Measurements from ENCODE around the gene TFAP2C. TPM values are rescaled to one million over a fixed set of nuclear protein-coding genes. Genes with fewer than 3 reads are reported as not detected.

Gene TFAP2C
- total RNA-seq, 6 experiments from 2014 or later, result 1.6 to 4.5 (median 1.9) TPM

- H3K27me3 Mint-ChIP-seq (ENCODE audit: insufficient read depth), result peaks cover 14% of the 10 kb centered on the region
- no peak for TF ChIP-seq CTCF (IDR thresholded peaks at IDR 0.05)
- H3K4me1 Mint-ChIP-seq (ENCODE audit: low read depth), result no peaks in the 10 kb centered on the region
- no peak for DNase-seq
- no peaks in the 10 kb centered on the region for H3K36me3 Mint-ChIP-seq (ENCODE audit: low read depth)
- no peaks in the 10 kb centered on the region for H3K9me3 Mint-ChIP-seq
- H3K27ac Mint-ChIP-seq, result no peak overlapping the region
- H3K4me3 Mint-ChIP-seq, result no peak overlapping the region
These were observed 44.3 kb downstream of the TFAP2C start for GRCh38 chr20:56673450-56673849.

GRCh38 chr20:56676001-56676400 lies 46.9 kb downstream of the TFAP2C start:
- TF ChIP-seq CTCF (IDR thresholded peaks at IDR 0.05), result no peak
- Mint-ChIP-seq H3K9me3 (no peaks in the 10 kb centered on the region), H3K27ac (no peak overlapping the region), H3K4me3 (no peak overlapping the region), H3K36me3 (ENCODE audit: low read depth) (no peaks in the 10 kb centered on the region), H3K27me3 (ENCODE audit: insufficient read depth) (peaks cover 13% of the 10 kb centered on the region), H3K4me1 (ENCODE audit: low read depth) (no peaks in the 10 kb centered on the region)
- DNase-seq, result no peak

GRCh38 chr20:56676679-56677078 lies 47.6 kb downstream of the TFAP2C start:
- Mint-ChIP-seq H3K36me3 (ENCODE audit: low read depth) (no peaks in the 10 kb centered on the region), H3K27ac (no peak overlapping the region), H3K9me3 (no peaks in the 10 kb centered on the region), H3K4me3 (no peak overlapping the region), H3K27me3 (ENCODE audit: insufficient read depth) (peaks cover 13% of the 10 kb centered on the region), H3K4me1 (ENCODE audit: low read depth) (no peaks in the 10 kb centered on the region)
- DNase-seq, result no peak
- TF ChIP-seq CTCF (IDR thresholded peaks at IDR 0.05), result no peak

GRCh38 chr20:56683077-56683865 lies 54.2 kb downstream of the TFAP2C start:
- DNase-seq, result no peak
- Mint-ChIP-seq H3K4me1 (ENCODE audit: low read depth) (no peaks in the 10 kb centered on the region), H3K4me3 (no peak overlapping the region), H3K9me3 (no peaks in the 10 kb centered on the region), H3K36me3 (ENCODE audit: low read depth) (no peaks in the 10 kb centered on the region), H3K27ac (no peak overlapping the region), H3K27me3 (ENCODE audit: insufficient read depth) (peaks cover 13% of the 10 kb centered on the region)
- no peak for TF ChIP-seq CTCF (IDR thresholded peaks at IDR 0.05)

GRCh38 chr20:56685879-56686278 lies 56.8 kb downstream of the TFAP2C start:
- no peak for TF ChIP-seq CTCF (IDR thresholded peaks at IDR 0.05)
- no peaks in the 10 kb centered on the region for H3K9me3 Mint-ChIP-seq
- H3K27ac Mint-ChIP-seq, result no peak overlapping the region
- no peaks in the 10 kb centered on the region for H3K36me3 Mint-ChIP-seq (ENCODE audit: low read depth)
- DNase-seq, result no peak
- peaks cover 20% of the 10 kb centered on the region for H3K4me1 Mint-ChIP-seq (ENCODE audit: low read depth)
- peaks cover 12% of the 10 kb centered on the region for H3K27me3 Mint-ChIP-seq (ENCODE audit: insufficient read depth)
- H3K4me3 Mint-ChIP-seq, result no peak overlapping the region
